Hepatocyte (in vitro differentiated cells): ENCODE measurements around the gene TM9SF4. TPM values are rescaled to one million over a fixed set of nuclear protein-coding genes. Genes with fewer than 3 reads are reported as not detected.

ENCODE experiments used
- DNase-seq: peaks from one replicate; pipeline ENCODE4 v3.0.0-alpha.2; 2016; ENCODE audit warnings: low spot score
- H2AFZ ChIP-seq: fragments of 200-600 bp; sonication (generic); 2 replicates; pipeline ENCODE4 v1.6.0; 2016; ENCODE audit warnings: antibody characterized with exemption, mild to moderate bottlenecking
- H3K27ac ChIP-seq: fragments of 200-600 bp; sonication (generic); 2 replicates; pipeline ENCODE4 v1.5.1; 2016; ENCODE audit warnings: mild to moderate bottlenecking
- H3K27me3 ChIP-seq: fragments of 200-600 bp; sonication (generic); 2 replicates; pipeline ENCODE4 v1.6.1; 2016
- H3K36me3 ChIP-seq: fragments of 200-600 bp; sonication (generic); replicated peaks from 2 replicates; pipeline ENCODE4 v1.5.1; 2016; ENCODE audit warnings: low read depth; ENCODE audit not compliant: insufficient read depth
- H3K4me1 ChIP-seq: fragments of 200-600 bp; sonication (generic); 2 replicates; pipeline ENCODE4 v1.5.1; 2016; ENCODE audit warnings: mild to moderate bottlenecking, moderate library complexity; ENCODE audit not compliant: insufficient read depth
- H3K4me2 ChIP-seq: fragments of 200-600 bp; sonication (generic); 2 replicates; pipeline ENCODE4 v1.6.0; 2016
- H3K4me3 ChIP-seq: fragments of 200-600 bp; sonication (generic); 2 replicates; pipeline ENCODE4 v1.5.1; 2016; ENCODE audit warnings: mild to moderate bottlenecking
- H3K79me2 ChIP-seq: fragments of 200-600 bp; sonication (generic); 2 replicates; pipeline ENCODE4 v1.6.0; 2017; ENCODE audit warnings: mild to moderate bottlenecking
- H3K9me2 ChIP-seq: fragments of 200-600 bp; sonication (generic); replicated peaks from 2 replicates; pipeline ENCODE4 v1.6.0; 2017; ENCODE audit warnings: mild to moderate bottlenecking; ENCODE audit not compliant: insufficient read depth
- H3K9me3 ChIP-seq: fragments of 200-600 bp; sonication (generic); 2 replicates; pipeline ENCODE4 v1.5.1; 2016; ENCODE audit warnings: low read depth, mild to moderate bottlenecking
- H4K20me1 ChIP-seq: fragments of 200-600 bp; sonication (generic); 2 replicates; pipeline ENCODE4 v1.6.0; 2016; ENCODE audit warnings: mild to moderate bottlenecking; ENCODE audit not compliant: insufficient read depth, poor library complexity, severe bottlenecking
- CTCF ChIP-seq: fragments of 200-600 bp; sonication (generic); IDR thresholded peaks from 2 replicates; pipeline ENCODE4 v1.5.1; 2016; ENCODE audit warnings: antibody characterized with exemption, mild to moderate bottlenecking; ENCODE audit not compliant: poor library complexity
- EZH2 ChIP-seq: fragments of 200-600 bp; sonication (generic); IDR thresholded peaks from 2 replicates; pipeline ENCODE4 v1.6.1; 2016; ENCODE audit warnings: antibody characterized with exemption, mild to moderate bottlenecking, borderline replicate concordance
- EZH2phosphoT487 ChIP-seq: fragments of 200-600 bp; sonication (generic); IDR thresholded peaks from one replicate; pipeline ENCODE4 v1.6.1; 2018; ENCODE audit warnings: antibody characterized with exemption, mild to moderate bottlenecking, low read depth, moderate library complexity; ENCODE audit not compliant: unreplicated experiment, severe bottlenecking
- WGBS: methylation state at CpG from one replicate; pipeline ENCODE4 v1.1.6; 2016; ENCODE audit warnings: low lambda C conversion rate; ENCODE audit errors: missing lambda C conversion rate; 5-methylcytosine and 5-hydroxymethylcytosine counted together
- polyA plus RNA-seq: library from polyadenylated mRNA; unstranded; fragments of >200 nt; fragmentation: Nextera tagmentation; extraction: Ambion mirVana; gene quantifications from 2 replicates; pipeline ENCODE4 v1.2.1, GENCODE V29; 2016
- total RNA-seq: library from RNA; depleted of rRNA; stranded (reverse); fragments of >200 nt; gene quantifications from 2 replicates; pipeline ENCODE4 v1.2.3, GENCODE V29; 2014

Gene TM9SF4
- total and polyA plus RNA-seq, 2 experiments from 2014 or later, result 65.3 to 86.4 TPM

GRCh38 chr20:32064667-32065066 is 44.8 kb upstream of the TM9SF4 start:
- H3K79me2 ChIP-seq, result no peaks in the 10 kb centered on the region
- no peak overlapping the region for H3K4me2 ChIP-seq
- no peaks in the 10 kb centered on the region for H3K9me2 ChIP-seq
- no peaks in the 10 kb centered on the region for H3K4me1 ChIP-seq
- no peak overlapping the region for H3K4me3 ChIP-seq
- no peaks in the 10 kb centered on the region for H4K20me1 ChIP-seq
- H3K27me3 ChIP-seq, result peaks cover 18% of the 10 kb centered on the region
- H3K36me3 ChIP-seq, result no peaks in the 10 kb centered on the region
- TF ChIP-seq EZH2 (no peak), EZH2phosphoT487 (no peak), CTCF (no peak)
- no peak overlapping the region for H2AFZ ChIP-seq
- no peaks in the 10 kb centered on the region for H3K9me3 ChIP-seq
- 79% methylated on average over 7 of the region's 7 CpGs for WGBS
- DNase-seq, result no peak
- no peak overlapping the region for H3K27ac ChIP-seq

DNA sequence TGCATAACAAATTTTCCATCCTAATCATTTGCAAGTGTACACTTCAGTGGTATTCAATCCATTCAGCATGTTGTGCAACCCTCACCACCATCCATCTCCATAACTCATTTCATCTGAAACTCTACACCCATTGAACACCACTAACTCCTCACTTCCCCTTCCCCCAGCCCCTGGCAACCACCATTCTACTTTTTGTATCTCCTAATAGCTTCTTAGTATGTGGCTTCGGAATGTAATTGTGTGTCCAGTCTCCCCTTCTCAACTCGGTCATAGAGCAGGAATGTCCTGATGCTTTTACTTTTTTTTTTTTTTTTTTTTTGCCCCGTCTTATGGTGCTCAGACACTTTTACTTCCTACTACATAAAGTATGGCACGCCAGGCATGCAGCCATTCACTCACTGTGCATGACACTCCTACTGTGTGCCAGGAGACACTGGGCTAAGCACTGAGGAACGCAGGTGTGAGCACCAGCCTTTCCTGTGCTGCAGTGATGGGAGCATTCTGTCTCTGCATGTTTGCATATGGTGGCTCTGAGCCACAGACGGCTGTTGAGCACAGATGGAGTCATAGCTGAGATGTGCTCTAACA is 42.2 kb upstream of the TM9SF4 start:
- Histone ChIP-seq H3K4me1 (no peaks in the 10 kb centered on the region), H3K9me3 (no peaks in the 10 kb centered on the region), H4K20me1 (no peaks in the 10 kb centered on the region), H3K9me2 (no peaks in the 10 kb centered on the region), H3K27me3 (peaks cover 2% of the 10 kb centered on the region), H2AFZ (no peak overlapping the region), H3K4me3 (no peak overlapping the region), H3K4me2 (no peak overlapping the region), H3K27ac (no peak overlapping the region), H3K79me2 (no peaks in the 10 kb centered on the region), H3K36me3 (no peaks in the 10 kb centered on the region)
- DNase-seq, result no peak
- TF ChIP-seq EZH2phosphoT487 (no peak), CTCF (no peak), EZH2 (no peak)
- WGBS, result 75% methylated on average over 6 of the region's 6 CpGs

DNA sequence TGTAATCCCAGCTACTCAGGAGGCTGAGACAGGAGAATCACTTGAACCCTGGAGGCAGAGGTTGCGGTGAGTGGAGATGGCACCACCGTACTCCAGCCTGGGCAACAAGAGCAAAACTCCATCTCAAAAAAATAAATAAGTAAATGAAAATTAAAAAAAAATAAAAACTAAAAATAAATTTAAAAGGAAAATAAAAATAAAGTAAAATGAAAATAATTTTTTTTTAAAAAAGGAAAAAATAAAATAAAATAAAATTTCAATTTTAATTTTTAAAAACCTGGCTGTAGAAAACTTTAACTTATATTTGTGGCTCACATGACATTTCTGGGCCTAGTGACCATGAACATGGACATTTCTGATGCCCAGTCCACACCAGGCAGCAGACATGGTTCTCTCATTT is 41.3 kb upstream of the TM9SF4 start:
- TF ChIP-seq EZH2phosphoT487, result no peak
- TF ChIP-seq EZH2, result no peak
- Histone ChIP-seq H3K27me3 (no peaks in the 10 kb centered on the region), H3K9me2 (no peaks in the 10 kb centered on the region), H3K4me2 (no peak overlapping the region), H2AFZ (no peak overlapping the region), H3K79me2 (no peaks in the 10 kb centered on the region), H3K36me3 (no peaks in the 10 kb centered on the region), H3K4me3 (no peak overlapping the region), H3K4me1 (no peaks in the 10 kb centered on the region), H4K20me1 (no peaks in the 10 kb centered on the region), H3K9me3 (no peaks in the 10 kb centered on the region), H3K27ac (no peak overlapping the region)
- DNase-seq, result no peak
- WGBS, result 93% methylated on average over 2 of the region's 2 CpGs

GRCh38 chr20:32069711-32070110 is 39.8 kb upstream of the TM9SF4 start:
- no peaks in the 10 kb centered on the region for H3K79me2 ChIP-seq
- peaks cover 15% of the 10 kb centered on the region for H3K27me3 ChIP-seq
- DNase-seq, result no peak
- no peak overlapping the region for H3K4me2 ChIP-seq
- no peaks in the 10 kb centered on the region for H3K9me3 ChIP-seq
- H3K27ac ChIP-seq, result no peak overlapping the region
- no peak for TF ChIP-seq EZH2phosphoT487
- no peak for TF ChIP-seq EZH2
- TF ChIP-seq CTCF, result no peak
- H4K20me1 ChIP-seq, result no peaks in the 10 kb centered on the region
- H3K36me3 ChIP-seq, result no peaks in the 10 kb centered on the region
- no peak overlapping the region for H2AFZ ChIP-seq
- no peaks in the 10 kb centered on the region for H3K9me2 ChIP-seq
- H3K4me3 ChIP-seq, result no peak overlapping the region
- no peaks in the 10 kb centered on the region for H3K4me1 ChIP-seq
